Fibroblast of lung (primary cell): Measurements from ENCODE around the gene EXOC6B.

Experiments used
- EZH2 ChIP-seq: IDR thresholded peaks from 2 replicates; pipeline ENCODE4 v1.5.1; 2012; ENCODE audit warnings: low read length, control low read depth, mild to moderate bottlenecking; ENCODE audit errors: missing control alignments
- TF ChIP-seq, protein P1 (sequence below), 2 donors: IDR thresholded peaks in 1 of 2; conservative IDR thresholded peaks in 1 of 2; 1 replicate in 1 of 2; 2 replicates in 1 of 2; pipeline ENCODE4 v1.5.1; 2011 to 2012; ENCODE audit warnings: low read length in 2 of 2, control low read depth in 1 of 2, inconsistent platforms in 1 of 2, low read depth in 1 of 2, mild to moderate bottlenecking in 1 of 2

DNA sequence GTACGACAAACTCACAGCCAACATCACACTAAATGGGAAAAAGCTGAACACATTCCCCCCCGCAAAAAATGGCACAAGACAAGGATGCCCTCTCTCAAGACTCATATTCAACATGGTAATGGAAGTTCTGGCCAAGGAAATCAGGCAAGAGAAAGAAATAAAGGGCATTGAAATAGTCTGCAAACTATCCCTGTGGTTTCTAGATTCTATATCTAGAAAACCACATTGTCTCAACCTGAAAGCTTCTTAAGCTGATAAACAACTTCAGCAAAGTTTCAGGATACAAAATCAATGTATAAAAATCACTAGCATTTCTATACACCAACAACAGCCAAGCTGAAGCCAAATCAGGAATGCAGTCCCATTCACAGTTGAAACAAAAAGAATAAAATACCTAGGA, 383.6 kb downstream of the EXOC6B start:
- TF ChIP-seq, protein P1, sequence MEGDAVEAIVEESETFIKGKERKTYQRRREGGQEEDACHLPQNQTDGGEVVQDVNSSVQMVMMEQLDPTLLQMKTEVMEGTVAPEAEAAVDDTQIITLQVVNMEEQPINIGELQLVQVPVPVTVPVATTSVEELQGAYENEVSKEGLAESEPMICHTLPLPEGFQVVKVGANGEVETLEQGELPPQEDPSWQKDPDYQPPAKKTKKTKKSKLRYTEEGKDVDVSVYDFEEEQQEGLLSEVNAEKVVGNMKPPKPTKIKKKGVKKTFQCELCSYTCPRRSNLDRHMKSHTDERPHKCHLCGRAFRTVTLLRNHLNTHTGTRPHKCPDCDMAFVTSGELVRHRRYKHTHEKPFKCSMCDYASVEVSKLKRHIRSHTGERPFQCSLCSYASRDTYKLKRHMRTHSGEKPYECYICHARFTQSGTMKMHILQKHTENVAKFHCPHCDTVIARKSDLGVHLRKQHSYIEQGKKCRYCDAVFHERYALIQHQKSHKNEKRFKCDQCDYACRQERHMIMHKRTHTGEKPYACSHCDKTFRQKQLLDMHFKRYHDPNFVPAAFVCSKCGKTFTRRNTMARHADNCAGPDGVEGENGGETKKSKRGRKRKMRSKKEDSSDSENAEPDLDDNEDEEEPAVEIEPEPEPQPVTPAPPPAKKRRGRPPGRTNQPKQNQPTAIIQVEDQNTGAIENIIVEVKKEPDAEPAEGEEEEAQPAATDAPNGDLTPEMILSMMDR (conservative IDR thresholded peaks at IDR 0.05 in 1 of 2, IDR thresholded peaks at IDR 0.05 in 1 of 2; ENCODE audit: low read depth in 1 of 2, low read length in 2 of 2), result no peak
- no peak for TF ChIP-seq EZH2
